Activated naive CD4-positive, alpha-beta T cell treated with anti-CD3 and anti-CD28 coated beads, Interleukin-2, amount 10 ng/mL, durations not matched to agents 7 days and 5 days (primary cell): ENCODE measurements around the gene CDK17.
"Not testable (repeated sequence)": the region's sequence is repeated elsewhere in the genome, so short reads cannot be mapped to it uniquely, and the experiment has no call there.

Experiments used
- CTCF ChIA-PET: fragments of 350-600 bp; sonication (Branson Sonifier 250); formaldehyde crosslinking; loops from one replicate; lab custom pipeline; 2021; ENCODE audit warnings: antibody characterized with exemption; lab: Charles Lee
- DNase-seq: peaks from one replicate; pipeline ENCODE4 v3.0.0-alpha.2; 2020
- H3K27ac Mint-ChIP-seq: one replicate; pipeline ENCODE4 v1.8.0; 2021; ENCODE audit warnings: mild to moderate bottlenecking, moderate library complexity, mixed read lengths
- H3K27me3 Mint-ChIP-seq: one replicate; pipeline ENCODE4 v1.8.0; 2021; ENCODE audit warnings: mild to moderate bottlenecking, mixed read lengths
- H3K36me3 Mint-ChIP-seq: one replicate; pipeline ENCODE4 v1.8.0; 2021; ENCODE audit warnings: mixed read lengths
- H3K4me1 Mint-ChIP-seq: one replicate; pipeline ENCODE4 v1.8.0; 2021; ENCODE audit warnings: mixed read lengths
- H3K4me3 Mint-ChIP-seq: one replicate; pipeline ENCODE4 v1.8.0; 2021; ENCODE audit warnings: mild to moderate bottlenecking, moderate library complexity, mixed read lengths
- H3K9me3 Mint-ChIP-seq: one replicate; pipeline ENCODE4 v1.8.0; 2021; ENCODE audit warnings: mixed read lengths

CDK17 gene

GRCh38 chr12:96408993-96409392, 8.8 kb upstream of the CDK17 start:
- Mint-ChIP-seq H3K27ac (no peak overlapping the region), H3K36me3 (no peaks in the 10 kb centered on the region), H3K9me3 (no peaks in the 10 kb centered on the region), H3K4me1 (peaks cover 9% of the 10 kb centered on the region), H3K4me3 (no peak overlapping the region), H3K27me3 (peaks cover 6% of the 10 kb centered on the region)
- CTCF ChIA-PET, result no interaction called here
- no peak for DNase-seq

GRCh38 chr12:96407429-96408097, 7.3 kb upstream of the CDK17 start:
- H3K4me1 Mint-ChIP-seq, result peaks cover 14% of the 10 kb centered on the region
- H3K27ac Mint-ChIP-seq, H3K9me3 Mint-ChIP-seq, DNase-seq, H3K4me3 Mint-ChIP-seq, H3K36me3 Mint-ChIP-seq, H3K27me3 Mint-ChIP-seq: not testable (repeated sequence)
- CTCF ChIA-PET, result interaction anchor here (0.6 kb wide), 1 partner anchor 52 kb away, joined by 3 read pairs; no protein-coding TSS in a partner anchor

- Mint-ChIP-seq H3K4me3 (no peak overlapping the region), H3K27ac (no peak overlapping the region), H3K27me3 (peaks cover 6% of the 10 kb centered on the region), H3K4me1 (peaks cover 29% of the 10 kb centered on the region), H3K36me3 (no peaks in the 10 kb centered on the region), H3K9me3 (no peaks in the 10 kb centered on the region)
- CTCF ChIA-PET, result interaction anchor here (1.1 to 7.7 kb wide), 4 partner anchors 8 to 112 kb away, joined by 4 to 60 read pairs (median 6); no protein-coding TSS in a partner anchor
- no peak for DNase-seq
Measured at GRCh38 chr12:96404696-96405095, 4.5 kb upstream of the CDK17 start.

GRCh38 chr12:96403870-96404269, 3.6 kb upstream of the CDK17 start:
- Mint-ChIP-seq H3K27ac (no peak overlapping the region), H3K4me1 (peaks cover 29% of the 10 kb centered on the region), H3K27me3 (peaks cover 6% of the 10 kb centered on the region), H3K4me3 (no peak overlapping the region), H3K9me3 (no peaks in the 10 kb centered on the region), H3K36me3 (peaks cover 2% of the 10 kb centered on the region)
- no peak for DNase-seq
- CTCF ChIA-PET, result interaction anchor here (1.1 to 7.7 kb wide), 4 partner anchors 9 to 113 kb away, joined by 4 to 60 read pairs (median 6); no protein-coding TSS in a partner anchor

GRCh38 chr12:96402522-96402921, 2.3 kb upstream of the CDK17 start:
- CTCF ChIA-PET, result interaction anchor here (0.6 to 7.7 kb wide), 5 partner anchors 18 to 186 kb away, joined by 3 to 60 read pairs (median 25); partner anchors contain the start of gene CFAP54
- not testable (repeated sequence) for H3K36me3 Mint-ChIP-seq, H3K4me3 Mint-ChIP-seq, DNase-seq, H3K27me3 Mint-ChIP-seq, H3K27ac Mint-ChIP-seq, H3K9me3 Mint-ChIP-seq
- peaks cover 35% of the 10 kb centered on the region for H3K4me1 Mint-ChIP-seq

GRCh38 chr12:96402061-96402460, 1.8 kb upstream of the CDK17 start:
- Mint-ChIP-seq H3K4me1 (peaks cover 39% of the 10 kb centered on the region), H3K9me3 (no peaks in the 10 kb centered on the region), H3K27ac (peak overlapping the region; percentile 99), H3K36me3 (peaks cover 3% of the 10 kb centered on the region), H3K4me3 (peak overlapping the region; percentile 91), H3K27me3 (peaks cover 6% of the 10 kb centered on the region)
- CTCF ChIA-PET, result interaction anchor here (0.6 to 7.7 kb wide), 9 partner anchors 14 to 186 kb away, joined by 3 to 60 read pairs (median 7); partner anchors contain the start of gene CFAP54
- DNase-seq, result no peak

GRCh38 chr12:96401076-96401871, 1.0 kb upstream of the CDK17 start:
- peak overlapping the region; percentile 91 for H3K4me3 Mint-ChIP-seq
- peaks cover 46% of the 10 kb centered on the region for H3K4me1 Mint-ChIP-seq
- DNase-seq, result peak; percentile 62
- CTCF ChIA-PET, result interaction anchor here (0.6 to 7.7 kb wide), 26 partner anchors 15 to 867 kb away, joined by 3 to 60 read pairs (median 4); partner anchors contain the start of gene CFAP54
- H3K36me3 Mint-ChIP-seq, result peaks cover 3% of the 10 kb centered on the region
- H3K27me3 Mint-ChIP-seq, result peaks cover 6% of the 10 kb centered on the region
- no peaks in the 10 kb centered on the region for H3K9me3 Mint-ChIP-seq
- H3K27ac Mint-ChIP-seq, result peak overlapping the region; percentile 99

GRCh38 chr12:96400631-96401075, 414 bp upstream of the CDK17 start:
- peaks cover 2% of the 10 kb centered on the region for H3K27me3 Mint-ChIP-seq
- H3K36me3 Mint-ChIP-seq, result peaks cover 3% of the 10 kb centered on the region
- H3K4me1 Mint-ChIP-seq, result peaks cover 53% of the 10 kb centered on the region
- H3K4me3 Mint-ChIP-seq, result peak overlapping the region; percentile 91
- no peaks in the 10 kb centered on the region for H3K9me3 Mint-ChIP-seq
- CTCF ChIA-PET, result interaction anchor here (0.6 to 7.7 kb wide), 28 partner anchors 12 to 866 kb away, joined by 3 to 60 read pairs (median 5); partner anchors contain the start of genes CFAP54 and LTA4H
- DNase-seq, result no peak
- peak overlapping the region; percentile 99 for H3K27ac Mint-ChIP-seq

- peak; percentile 77 for DNase-seq
- H3K4me3 Mint-ChIP-seq, result peak overlapping the region; percentile 91
- H3K27ac Mint-ChIP-seq, result peak overlapping the region; percentile 99
- H3K27me3 Mint-ChIP-seq, result no peaks in the 10 kb centered on the region
- peaks cover 5% of the 10 kb centered on the region for H3K36me3 Mint-ChIP-seq
- CTCF ChIA-PET, result interaction anchor here (0.9 to 7.7 kb wide), 24 partner anchors 10 to 364 kb away, joined by 3 to 60 read pairs (median 4); partner anchors contain the start of genes CFAP54 and LTA4H
- no peaks in the 10 kb centered on the region for H3K9me3 Mint-ChIP-seq
- peaks cover 56% of the 10 kb centered on the region for H3K4me1 Mint-ChIP-seq
Measured at GRCh38 chr12:96399120-96399918, 920 bp downstream of the CDK17 start.

GRCh38 chr12:96398424-96399119, 1.7 kb downstream of the CDK17 start:
- Mint-ChIP-seq H3K4me1 (peaks cover 50% of the 10 kb centered on the region), H3K27ac (peak overlapping the region; percentile 99), H3K9me3 (no peaks in the 10 kb centered on the region), H3K4me3 (peak overlapping the region; percentile 91), H3K36me3 (peaks cover 5% of the 10 kb centered on the region), H3K27me3 (no peaks in the 10 kb centered on the region)
- no peak for DNase-seq
- CTCF ChIA-PET, result interaction anchor here (0.8 to 7.7 kb wide), 17 partner anchors 10 to 187 kb away, joined by 3 to 60 read pairs (median 5); partner anchors contain the start of gene CFAP54

- no peaks in the 10 kb centered on the region for H3K27me3 Mint-ChIP-seq
- peak overlapping the region; percentile 91 for H3K4me3 Mint-ChIP-seq
- CTCF ChIA-PET, result interaction anchor here (0.6 to 7.7 kb wide), 7 partner anchors 20 to 196 kb away, joined by 3 to 60 read pairs (median 3); partner anchors contain the start of gene CFAP54
- H3K36me3 Mint-ChIP-seq, result peaks cover 5% of the 10 kb centered on the region
- no peaks in the 10 kb centered on the region for H3K9me3 Mint-ChIP-seq
- DNase-seq, result no peak
- peaks cover 49% of the 10 kb centered on the region for H3K4me1 Mint-ChIP-seq
- peak overlapping the region; percentile 99 for H3K27ac Mint-ChIP-seq
Measured at GRCh38 chr12:96397756-96398423, 2.3 kb downstream of the CDK17 start.

GRCh38 chr12:96396914-96397313, 3.3 kb downstream of the CDK17 start:
- Mint-ChIP-seq H3K4me1 (peaks cover 51% of the 10 kb centered on the region), H3K27ac (no peak overlapping the region), H3K27me3 (no peaks in the 10 kb centered on the region), H3K36me3 (peaks cover 5% of the 10 kb centered on the region), H3K9me3 (no peaks in the 10 kb centered on the region), H3K4me3 (peak overlapping the region; percentile 13)
- DNase-seq, result no peak
- CTCF ChIA-PET, result interaction anchor here (0.6 to 1.2 kb wide), 4 partner anchors 19 to 195 kb away, joined by 3 read pairs; no protein-coding TSS in a partner anchor
